Measurements from ENCODE around the gene RAB11A.

RAB11A gene

GRCh38 chr15:65917407-65917756, 48.1 kb downstream of the RAB11A start:
- no peak for DNase-seq (ENCODE audit: low read depth in 1 of 2, low spot score in 1 of 2)
- in situ Hi-C loops (cut with HindIII; ENCODE audit: low pct_unique_long_range_greater_than_20kb, low sequenced_read_pairs) = no loop called here
- no peak for TF ChIP-seq JUND (IDR thresholded peaks at IDR 0.05; ENCODE audit: low read depth)

GRCh38 chr15:65917936-65918335, 48.6 kb downstream of the RAB11A start:
- in situ Hi-C loops (cut with HindIII; ENCODE audit: low pct_unique_long_range_greater_than_20kb, low sequenced_read_pairs) = no loop called here
- no peak for DNase-seq (ENCODE audit: low read depth in 1 of 2, low spot score in 1 of 2)
- TF ChIP-seq JUND (IDR thresholded peaks at IDR 0.05; ENCODE audit: low read depth) = no peak

GRCh38 chr15:65918357-65918920, 49.1 kb downstream of the RAB11A start:
- DNase-seq (ENCODE audit: low read depth in 1 of 2, low spot score in 1 of 2) = no peak
- TF ChIP-seq JUND (IDR thresholded peaks at IDR 0.05; ENCODE audit: low read depth) = no peak
- in situ Hi-C loops (cut with HindIII; ENCODE audit: low pct_unique_long_range_greater_than_20kb, low sequenced_read_pairs) = no loop called here

DNA sequence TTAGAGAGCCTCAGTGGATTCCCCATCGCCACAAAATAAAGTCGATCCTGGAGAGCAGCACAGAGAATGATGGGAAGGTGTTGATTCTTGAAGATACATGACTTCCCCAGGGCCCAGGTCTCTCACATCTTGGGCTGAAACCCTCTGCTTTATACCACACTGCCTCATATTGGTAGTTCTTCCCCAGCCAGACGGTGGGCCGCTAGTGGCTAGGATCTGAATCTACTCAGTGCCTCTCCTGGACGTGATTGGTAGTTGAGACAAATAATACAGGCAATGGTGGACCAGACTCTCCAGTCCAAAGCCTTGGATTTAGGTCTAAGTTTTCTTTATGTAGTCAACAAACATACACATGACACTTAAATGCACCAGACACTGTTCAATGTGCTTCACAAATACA, 49.7 kb downstream of the RAB11A start:
- DNase-seq (ENCODE audit: low read depth in 1 of 2, low spot score in 1 of 2) = no peak
- in situ Hi-C loops (cut with HindIII; ENCODE audit: low pct_unique_long_range_greater_than_20kb, low sequenced_read_pairs) = no loop called here
- no peak for TF ChIP-seq JUND (IDR thresholded peaks at IDR 0.05; ENCODE audit: low read depth)

DNA sequence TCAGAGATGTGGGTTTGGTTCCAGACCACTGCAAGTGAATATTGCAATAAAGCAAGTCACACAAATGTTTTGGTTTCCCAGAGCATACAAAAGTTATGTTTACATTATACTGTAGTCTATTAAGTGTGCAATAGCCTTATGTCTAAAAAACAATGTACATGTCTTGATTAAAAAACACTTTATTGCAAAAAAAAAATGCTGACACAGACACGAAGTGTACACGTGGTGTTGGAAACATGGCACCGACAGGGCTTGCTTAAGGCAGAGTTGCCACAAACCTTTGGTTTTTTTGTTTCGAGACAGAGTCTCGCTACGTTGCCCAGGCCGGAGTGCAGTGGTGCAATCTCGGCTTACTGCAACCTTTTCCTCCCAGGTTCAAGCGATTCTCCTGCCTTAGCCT, 50.1 kb downstream of the RAB11A start:
- no peak for DNase-seq (ENCODE audit: low read depth in 1 of 2, low spot score in 1 of 2)

GRCh38 chr15:65920121-65920520, 50.8 kb downstream of the RAB11A start:
- TF ChIP-seq JUND (IDR thresholded peaks at IDR 0.05; ENCODE audit: low read depth) = no peak
- in situ Hi-C loops (cut with HindIII; ENCODE audit: low pct_unique_long_range_greater_than_20kb, low sequenced_read_pairs) = no loop called here
- DNase-seq (ENCODE audit: low read depth in 1 of 2, low spot score in 1 of 2) = peak in 1 of 2 experiments; percentile 15

More for the DNA sequence above, 50.1 kb downstream of the RAB11A start:
- no peak for TF ChIP-seq JUND (IDR thresholded peaks at IDR 0.05; ENCODE audit: low read depth)
- in situ Hi-C loops (cut with HindIII; ENCODE audit: low pct_unique_long_range_greater_than_20kb, low sequenced_read_pairs) = no loop called here

DNA sequence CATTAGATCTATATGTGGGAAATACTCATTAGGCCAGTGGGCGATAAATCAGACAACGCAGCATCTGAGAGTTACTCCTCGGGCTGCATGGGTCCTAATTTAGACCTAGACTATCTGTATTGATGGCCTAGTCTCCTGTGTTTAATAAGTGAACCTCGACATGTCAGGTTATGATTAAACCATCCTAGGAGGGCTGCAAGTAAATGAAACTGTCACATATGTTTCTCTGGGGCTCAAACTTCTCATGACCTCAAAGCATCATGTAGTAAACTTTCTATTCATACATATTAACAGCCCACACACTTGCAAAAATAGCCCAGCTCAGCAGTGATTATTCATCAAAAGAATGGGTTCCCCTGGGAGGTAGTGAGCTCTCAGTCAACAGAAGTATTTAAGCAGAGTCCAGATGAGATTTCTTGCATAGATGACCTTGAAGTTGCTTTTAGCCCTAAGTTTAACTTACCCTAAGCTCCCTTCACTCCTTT, 51.6 kb downstream of the RAB11A start:
- no peak for TF ChIP-seq JUND (IDR thresholded peaks at IDR 0.05; ENCODE audit: low read depth)
- in situ Hi-C loops (cut with HindIII; ENCODE audit: low pct_unique_long_range_greater_than_20kb, low sequenced_read_pairs) = no loop called here
- no peak for DNase-seq (ENCODE audit: low read depth in 1 of 2, low spot score in 1 of 2)

- in situ Hi-C loops (cut with HindIII; ENCODE audit: low pct_unique_long_range_greater_than_20kb, low sequenced_read_pairs) = no loop called here
- TF ChIP-seq JUND (IDR thresholded peaks at IDR 0.05; ENCODE audit: low read depth) = no peak
- DNase-seq (ENCODE audit: low read depth in 1 of 2, low spot score in 1 of 2) = no peak
These were observed 52.5 kb downstream of the RAB11A start for GRCh38 chr15:65921780-65922179.

GRCh38 chr15:65922621-65923020, 53.3 kb downstream of the RAB11A start:
- TF ChIP-seq JUND (IDR thresholded peaks at IDR 0.05; ENCODE audit: low read depth) = no peak
- in situ Hi-C loops (cut with HindIII; ENCODE audit: low pct_unique_long_range_greater_than_20kb, low sequenced_read_pairs) = no loop called here
- no peak for DNase-seq (ENCODE audit: low read depth in 1 of 2, low spot score in 1 of 2)

GRCh38 chr15:65923264-65923663, 54.0 kb downstream of the RAB11A start:
- no peak for TF ChIP-seq JUND (IDR thresholded peaks at IDR 0.05; ENCODE audit: low read depth)
- DNase-seq (ENCODE audit: low read depth in 1 of 2, low spot score in 1 of 2) = no peak
- in situ Hi-C loops (cut with HindIII; ENCODE audit: low pct_unique_long_range_greater_than_20kb, low sequenced_read_pairs) = no loop called here

- no peak for DNase-seq (ENCODE audit: low read depth in 1 of 2, low spot score in 1 of 2)
- in situ Hi-C loops (cut with HindIII; ENCODE audit: low pct_unique_long_range_greater_than_20kb, low sequenced_read_pairs) = no loop called here
- TF ChIP-seq JUND (IDR thresholded peaks at IDR 0.05; ENCODE audit: low read depth) = no peak
These were observed 54.7 kb downstream of the RAB11A start for GRCh38 chr15:65924004-65924403.

GRCh38 chr15:65925338-65925737, 56.0 kb downstream of the RAB11A start:
- DNase-seq (ENCODE audit: low read depth in 1 of 2, low spot score in 1 of 2) = no peak
- in situ Hi-C loops (cut with HindIII; ENCODE audit: low pct_unique_long_range_greater_than_20kb, low sequenced_read_pairs) = no loop called here
- TF ChIP-seq JUND (IDR thresholded peaks at IDR 0.05; ENCODE audit: low read depth) = no peak

GRCh38 chr15:65926459-65926858, 57.2 kb downstream of the RAB11A start:
- no peak for DNase-seq (ENCODE audit: low read depth in 1 of 2, low spot score in 1 of 2)
- in situ Hi-C loops (cut with HindIII; ENCODE audit: low pct_unique_long_range_greater_than_20kb, low sequenced_read_pairs) = no loop called here
- TF ChIP-seq JUND (IDR thresholded peaks at IDR 0.05; ENCODE audit: low read depth) = no peak

- no peak for TF ChIP-seq JUND (IDR thresholded peaks at IDR 0.05; ENCODE audit: low read depth)
- DNase-seq (ENCODE audit: low read depth in 1 of 2, low spot score in 1 of 2) = no peak
These were observed 57.6 kb downstream of the RAB11A start for GRCh38 chr15:65926899-65927298.

More at GRCh38 chr15:65926899-65927298, 57.6 kb downstream of the RAB11A start:
- in situ Hi-C loops (cut with HindIII; ENCODE audit: low pct_unique_long_range_greater_than_20kb, low sequenced_read_pairs) = no loop called here

Data from T47D (cell line).